IPS-18c (cell line): Measurements from ENCODE around the gene NR3C2.

Source experiments
- H3K4me3 ChIP-seq: 2 replicates; pipeline ENCODE4 v1.7.0; 2013; ENCODE audit warnings: low read depth, mild to moderate bottlenecking, low read length, moderate library complexity; ENCODE audit not compliant: insufficient read depth
- H3K9me3 ChIP-seq: one replicate; pipeline ENCODE4 v1.6.1; 2013; ENCODE audit warnings: mild to moderate bottlenecking, low read length, moderate library complexity; ENCODE audit not compliant: control insufficient read depth, insufficient read depth

The NR3C2 gene

DNA sequence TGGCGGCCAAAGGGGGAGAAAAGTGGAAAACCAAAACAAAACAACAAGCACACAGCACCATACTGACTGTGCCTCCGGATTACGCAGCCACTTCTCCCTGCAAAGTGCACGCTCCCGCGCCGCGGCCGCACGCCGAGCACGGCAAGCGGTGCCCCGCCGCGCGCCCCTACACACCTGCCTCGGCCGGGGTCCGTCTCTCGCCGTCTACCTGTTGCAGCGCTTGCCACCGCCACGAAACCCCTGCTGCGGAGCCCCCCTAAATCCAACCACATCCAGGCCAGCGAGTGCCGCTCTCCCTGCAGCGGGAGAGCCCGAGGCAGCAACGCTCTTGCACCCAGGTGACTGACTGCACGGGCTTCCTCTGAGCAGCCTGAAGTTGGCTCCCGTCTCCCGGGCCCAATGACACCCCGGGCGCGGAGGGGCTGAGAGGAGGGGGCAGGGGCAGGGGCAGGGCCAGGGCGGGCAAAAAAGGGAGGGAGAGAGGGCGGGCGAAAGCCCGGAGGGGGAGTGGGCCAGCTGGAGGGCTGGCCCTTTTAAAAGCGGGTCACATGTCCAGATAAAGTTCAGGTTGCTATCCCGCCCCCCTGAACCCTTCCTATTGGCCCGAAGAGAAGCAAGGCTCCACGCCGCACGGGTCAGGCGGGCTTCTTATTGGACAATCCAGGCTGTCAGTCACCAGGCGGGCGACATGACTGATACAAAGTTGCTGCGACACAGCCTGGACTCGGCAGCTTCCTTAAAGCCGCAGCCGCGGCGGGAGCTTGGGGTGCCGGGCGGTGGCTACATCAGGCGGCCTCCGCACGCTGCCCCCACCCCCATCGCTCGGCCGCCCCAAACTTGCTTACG, at the start of gene NR3C2:
TSS of gene NR3C2 (minus strand) at position 429 of the 846 bp plus-strand sequence.
- Histone ChIP-seq H3K4me3 (peak within 1 kb of the TSS; percentile 81), H3K9me3 (no peaks in the 10 kb centered on the region)

DNA sequence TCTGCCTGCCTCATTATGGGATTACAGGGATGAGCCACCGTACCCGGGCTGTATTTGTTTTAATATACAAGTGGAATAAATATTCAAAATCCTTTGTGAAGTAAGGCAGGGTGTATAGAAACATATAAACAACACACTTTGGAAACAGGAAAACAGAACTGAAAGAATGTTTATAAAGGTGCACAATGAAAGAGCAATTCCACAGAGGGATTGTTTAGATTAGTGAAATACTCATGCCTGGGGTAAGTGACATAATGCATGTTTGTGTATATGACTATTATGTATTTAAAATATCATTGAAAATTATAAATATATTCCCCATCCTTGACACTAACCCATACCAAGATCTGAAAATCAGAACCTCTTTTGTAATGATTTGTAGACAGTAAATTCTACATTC, 45.0 kb upstream of the NR3C2 start:
- Histone ChIP-seq H3K9me3 (peaks cover 2% of the 10 kb centered on the region), H3K4me3 (no peak overlapping the region)

DNA sequence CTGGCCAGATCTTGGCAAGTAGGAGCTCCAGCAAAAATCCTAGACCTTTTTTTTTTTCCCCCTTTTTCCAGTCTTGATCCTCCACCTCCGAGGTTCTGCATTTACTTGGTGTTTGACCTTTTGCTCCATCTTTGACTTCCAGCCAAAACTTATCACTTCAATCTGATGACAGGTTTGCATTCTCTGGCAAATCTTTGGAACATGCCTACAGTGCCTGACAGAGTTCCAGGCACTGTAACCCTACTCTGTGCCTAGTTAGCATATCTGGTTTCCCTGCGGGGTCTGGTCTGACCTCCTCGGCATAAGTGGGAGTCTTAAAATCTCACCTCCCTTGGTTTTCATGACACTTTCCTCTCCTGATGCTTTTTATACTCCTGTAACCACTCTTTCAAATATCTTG, 39.4 kb upstream of the NR3C2 start:
- H3K4me3 ChIP-seq: no peak overlapping the region
- H3K9me3 ChIP-seq: peaks cover 2% of the 10 kb centered on the region

GRCh38 chr4:148477276-148477675, 35.1 kb upstream of the NR3C2 start:
- H3K9me3 ChIP-seq: no peaks in the 10 kb centered on the region

DNA sequence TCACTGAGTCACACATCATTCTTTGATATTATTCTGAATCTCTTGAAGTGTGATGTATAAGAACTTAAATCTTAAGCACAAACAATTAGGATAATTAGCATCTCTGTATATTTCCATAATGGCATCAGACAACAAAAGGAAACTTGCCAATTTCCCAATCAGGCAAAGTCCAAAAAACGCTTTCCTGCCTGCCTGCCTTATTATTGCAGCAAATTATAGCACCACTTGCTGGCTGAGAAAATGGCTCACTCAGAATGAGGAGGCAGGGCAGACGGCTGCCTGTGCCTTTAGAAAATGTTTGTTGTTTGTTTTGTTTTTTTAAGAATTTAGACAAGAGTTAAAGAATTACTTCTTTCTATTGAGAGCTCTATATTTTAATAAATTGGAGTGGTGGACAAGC, 27.7 kb upstream of the NR3C2 start:
- Histone ChIP-seq H3K4me3 (no peak overlapping the region), H3K9me3 (peaks cover 2% of the 10 kb centered on the region)

More at GRCh38 chr4:148477276-148477675, 35.1 kb upstream of the NR3C2 start:
- H3K4me3 ChIP-seq: no peak overlapping the region

- Histone ChIP-seq H3K4me3 (no peak overlapping the region), H3K9me3 (no peaks in the 10 kb centered on the region)
Observed at GRCh38 chr4:148454835-148455234, 12.6 kb upstream of the NR3C2 start.

DNA sequence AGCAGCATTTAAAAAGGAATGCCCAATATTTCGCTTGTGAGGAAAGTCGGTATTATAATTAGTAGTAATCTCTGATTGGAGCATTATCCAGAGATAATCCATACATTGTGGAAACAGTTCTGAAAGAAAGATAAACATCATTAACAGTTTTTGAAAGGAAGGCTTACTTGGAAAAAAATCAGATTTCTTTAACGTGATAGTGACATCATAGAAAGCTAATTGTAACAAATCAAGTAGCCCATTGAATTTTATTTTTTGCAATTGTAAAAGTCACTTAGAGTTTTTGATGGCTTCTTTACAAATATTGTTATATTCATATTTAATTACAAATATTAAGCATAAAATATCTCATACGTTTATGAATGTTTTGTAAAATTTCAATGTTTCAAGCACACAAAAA, 11.6 kb upstream of the NR3C2 start:
- Histone ChIP-seq H3K9me3 (no peaks in the 10 kb centered on the region), H3K4me3 (no peak overlapping the region)

DNA sequence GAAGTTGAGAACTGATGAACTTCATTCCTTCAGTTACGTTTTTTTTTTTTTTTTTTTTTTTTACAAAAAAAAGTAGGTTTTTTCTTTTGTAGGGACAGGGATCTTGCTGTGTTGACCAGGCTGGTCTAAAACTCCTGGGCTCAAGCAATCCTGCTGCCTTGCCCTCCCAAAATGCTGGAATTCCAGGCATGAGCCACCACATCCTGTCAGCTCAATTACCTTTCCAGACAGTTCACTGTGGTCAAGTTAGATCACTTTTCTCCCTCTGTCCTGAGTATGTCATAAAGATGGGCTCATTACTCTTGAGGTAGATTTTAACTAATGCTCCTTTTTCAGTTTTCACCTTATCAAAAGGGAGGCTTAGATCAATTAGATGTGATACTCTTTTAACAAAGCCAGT, 10.8 kb upstream of the NR3C2 start:
- H3K9me3 ChIP-seq: no peaks in the 10 kb centered on the region
- H3K4me3 ChIP-seq: no peak overlapping the region

- no peaks in the 10 kb centered on the region for H3K9me3 ChIP-seq
- H3K4me3 ChIP-seq: no peak overlapping the region
Observed at GRCh38 chr4:148449921-148450320, 7.7 kb upstream of the NR3C2 start.

- Histone ChIP-seq H3K4me3 (no peak overlapping the region), H3K9me3 (no peaks in the 10 kb centered on the region)
Observed at GRCh38 chr4:148448141-148448540, 5.9 kb upstream of the NR3C2 start.

DNA sequence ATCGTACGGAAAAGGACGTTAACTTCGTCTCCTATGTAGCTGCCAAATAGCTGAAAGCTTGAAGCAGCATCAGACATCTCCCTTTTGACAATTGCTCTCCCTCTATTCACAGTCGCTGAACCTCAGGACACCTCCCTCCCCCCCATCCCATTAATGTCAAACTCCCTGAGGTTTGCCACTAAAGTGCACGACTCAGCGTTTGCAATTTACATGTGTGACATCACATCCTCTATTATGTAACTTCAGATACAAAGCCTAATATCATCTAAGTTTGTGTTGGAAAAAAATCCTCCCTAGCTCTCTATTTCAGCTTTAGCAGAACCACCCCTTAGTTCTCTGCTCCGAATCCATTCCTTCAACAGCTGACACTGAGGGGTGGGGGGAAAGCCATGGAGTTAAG, 5.5 kb upstream of the NR3C2 start:
- no peaks in the 10 kb centered on the region for H3K9me3 ChIP-seq
- no peak overlapping the region for H3K4me3 ChIP-seq

DNA sequence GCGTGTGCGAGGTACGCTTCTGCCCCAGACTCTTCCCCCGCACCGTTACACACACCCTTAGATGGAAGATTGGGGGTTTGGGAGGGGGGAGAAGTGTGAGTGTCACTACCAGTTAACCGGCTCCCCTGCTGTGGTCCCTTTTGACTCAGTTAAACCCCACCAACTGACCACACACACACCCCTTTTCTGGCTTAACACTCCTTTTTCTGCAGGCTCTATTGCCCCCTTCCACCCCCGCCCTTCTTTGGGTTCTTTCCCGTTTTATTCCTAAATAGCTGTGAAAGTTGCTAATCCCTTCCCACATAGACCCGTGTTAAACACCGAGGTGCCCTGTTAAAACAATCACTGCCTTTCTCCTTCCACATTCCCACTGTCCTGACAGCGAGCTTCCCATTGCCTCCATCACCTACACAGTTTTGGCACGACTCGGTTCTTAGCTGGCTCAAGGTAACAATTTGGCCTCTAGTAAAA, 3.7 kb upstream of the NR3C2 start:
- Histone ChIP-seq H3K9me3 (no peaks in the 10 kb centered on the region), H3K4me3 (peak overlapping the region; percentile 72)

- H3K4me3 ChIP-seq: peak overlapping the region; percentile 72
- no peaks in the 10 kb centered on the region for H3K9me3 ChIP-seq
Observed at GRCh38 chr4:148445071-148445859, 3.1 kb upstream of the NR3C2 start.

DNA sequence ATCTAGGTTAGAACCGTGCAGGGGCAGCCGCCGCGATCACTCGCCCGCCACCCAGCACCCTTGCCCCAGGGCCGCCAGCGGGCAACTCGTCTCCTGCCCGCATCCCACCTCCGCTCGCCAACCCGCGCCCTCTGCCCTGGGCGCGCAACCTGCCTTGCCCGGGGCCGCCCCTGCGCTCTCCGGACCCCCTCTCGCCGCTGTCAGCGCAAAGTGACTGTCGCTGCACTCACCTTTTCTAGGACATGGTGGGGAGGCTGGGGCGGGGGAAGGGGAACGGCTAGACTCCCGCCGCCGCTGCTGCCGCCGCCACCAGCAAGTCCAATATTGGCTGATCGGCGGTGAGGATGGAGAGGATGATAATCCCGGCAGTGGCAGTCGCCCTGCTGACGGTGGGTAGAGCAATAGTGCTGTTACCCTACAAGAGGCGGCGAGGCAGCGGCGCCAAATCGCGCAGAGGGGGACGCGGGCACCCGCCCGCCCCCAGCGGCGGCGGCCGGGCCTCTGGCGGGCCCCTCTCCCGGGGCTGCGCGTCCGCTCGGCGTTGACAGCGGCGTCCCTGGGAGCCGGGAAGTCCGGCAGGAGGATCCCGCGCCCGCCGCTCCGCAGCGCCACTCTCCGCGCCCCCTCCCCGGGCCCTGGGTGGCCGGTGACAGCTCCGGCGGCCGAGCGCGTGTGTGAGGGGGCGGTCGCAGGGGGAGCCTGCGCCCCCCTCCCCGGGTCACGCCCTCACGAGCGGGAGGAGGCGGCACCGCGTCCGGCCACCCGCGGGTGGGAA, 2.3 kb upstream of the NR3C2 start:
- peak overlapping the region; percentile 72 for H3K4me3 ChIP-seq
- no peaks in the 10 kb centered on the region for H3K9me3 ChIP-seq

DNA sequence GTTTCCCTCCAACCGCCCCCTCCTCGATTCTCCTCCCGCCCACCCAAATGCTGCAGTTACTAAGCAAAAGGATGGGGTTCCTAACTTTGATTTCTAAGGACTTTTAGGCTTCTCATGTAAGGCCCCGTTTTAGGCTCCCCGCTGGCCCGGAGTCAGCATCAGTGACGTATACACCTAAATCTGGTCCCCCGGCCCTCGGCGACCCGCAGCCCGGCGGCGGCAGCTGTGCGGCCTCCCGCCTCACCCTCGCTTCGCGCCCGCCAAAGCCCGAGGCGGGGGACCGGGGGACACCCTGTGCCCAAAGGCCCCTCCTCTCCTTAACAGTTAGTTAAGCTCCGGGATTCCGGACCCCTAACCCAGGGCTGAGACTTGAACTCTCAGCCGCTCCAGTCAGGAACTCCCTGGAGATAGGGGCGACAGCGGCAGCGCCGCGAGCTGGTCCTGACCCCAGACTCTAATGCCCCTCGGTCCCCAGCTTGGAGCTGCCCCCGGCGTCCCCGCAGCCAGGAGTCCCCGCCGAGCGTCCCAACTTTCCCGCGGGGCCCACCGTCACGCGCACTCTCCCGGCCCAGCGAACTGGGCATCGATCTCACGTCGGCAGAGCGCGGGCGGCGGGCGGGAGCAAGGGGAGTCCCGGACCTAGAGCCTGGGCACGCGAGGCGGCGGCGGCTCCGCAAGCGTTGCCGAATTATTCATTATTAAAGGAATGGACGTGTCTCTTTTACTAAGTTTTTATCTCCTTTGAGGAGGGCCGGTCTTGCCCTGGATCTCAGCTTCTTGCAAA, 1.5 kb upstream of the NR3C2 start:
- peak overlapping the region; percentile 72 for H3K4me3 ChIP-seq
- no peaks in the 10 kb centered on the region for H3K9me3 ChIP-seq

GRCh38 chr4:148442832-148443511, 758 bp upstream of the NR3C2 start:
- Histone ChIP-seq H3K4me3 (peak overlapping the region; percentile 50), H3K9me3 (no peaks in the 10 kb centered on the region)
